ENCODE measurements around the gene SLC25A33.

DNA sequence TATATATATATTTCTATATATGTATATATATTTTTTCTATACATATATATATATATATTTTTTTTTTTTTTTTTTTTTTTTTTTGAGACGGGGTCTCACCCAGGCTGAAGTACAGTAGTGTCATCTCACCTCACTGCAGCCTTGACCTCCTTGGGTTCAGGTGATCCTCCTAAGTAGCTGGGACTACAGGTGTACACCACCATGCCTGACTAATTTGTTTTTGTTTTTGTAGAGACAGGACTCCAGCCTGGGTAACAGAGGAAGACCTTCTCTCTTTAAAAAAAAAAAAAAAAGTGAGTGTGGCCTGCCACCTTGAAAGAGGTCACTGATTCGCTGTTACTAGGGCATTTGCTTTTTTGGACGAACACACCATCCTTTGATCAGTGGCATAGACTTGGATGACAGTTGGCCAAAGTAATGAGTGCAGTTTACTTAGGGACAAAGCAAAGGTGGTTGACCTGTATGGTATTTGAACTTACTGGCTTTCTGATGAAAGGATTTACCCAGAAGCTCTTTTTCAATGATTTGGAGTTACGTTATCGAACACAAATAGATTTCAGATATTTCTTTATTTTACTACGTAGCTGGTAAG lies 10.8 kb downstream of the SLC25A33 start:
- no peak for TF ChIP-seq EZH2 (IDR thresholded peaks at IDR 0.05)
- TF ChIP-seq POLR2AphosphoS5 (IDR thresholded peaks at IDR 0.05; ENCODE audit: borderline replicate concordance, low read depth, low read length), result no peak
